ENCODE measurements around the gene ZNF316. TPM values are rescaled to one million over a fixed set of nuclear protein-coding genes. Genes with fewer than 3 reads are reported as not detected.
A peak's percentile ranks its signal among the peaks of the same experiment; 100 is the strongest.

ZNF316 gene
- polyA plus RNA-seq, 3 donors = 0.66 to 41.1 (median 1.2) TPM

DNA sequence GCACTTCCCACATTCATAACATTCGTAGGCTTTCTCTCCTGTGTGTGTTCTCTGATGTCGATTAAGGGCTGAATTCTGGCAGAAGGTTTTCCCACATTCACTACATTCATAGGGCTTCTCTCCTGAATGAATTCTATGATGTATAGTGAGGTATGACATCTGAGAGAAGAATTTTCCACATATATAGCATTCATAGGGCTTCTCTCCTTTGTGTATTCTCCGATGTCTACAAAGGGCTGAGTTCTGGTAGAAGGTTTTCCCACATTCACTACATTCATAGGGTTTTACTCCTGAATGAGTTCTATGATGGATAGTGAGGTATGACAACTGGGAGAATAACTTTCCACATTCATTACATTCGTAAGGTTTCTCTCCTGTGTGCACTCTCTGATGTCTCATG, 54.0 kb downstream of the ZNF316 start:
- Histone ChIP-seq H3K27me3 (ENCODE audit: control insufficient read depth in 2 of 2, insufficient read depth in 2 of 2, low read length in 2 of 2) (no peaks in the 10 kb centered on the region), H3K36me3 (replicated peaks in 1 of 2; ENCODE audit: control insufficient read depth in 1 of 2, insufficient read depth in 2 of 2, low read length in 2 of 2) (peaks cover 81 to 98% of the 10 kb centered on the region in 2 donors), H2AFZ (ENCODE audit: insufficient read depth, low read depth, low read length, poor library complexity, severe bottlenecking) (no peak overlapping the region), H3K27ac (ENCODE audit: low read depth in 1 of 2, low read length in 2 of 2) (no peak overlapping the region), H3K4me3 (replicated peaks in 1 of 3; ENCODE audit: low read depth in 2 of 3, low read length in 3 of 3) (peak overlapping the region in 1 of 3 experiments; percentile 47), H3K9me3 (replicated peaks in 1 of 2; ENCODE audit: control insufficient read depth in 1 of 2, insufficient read depth in 1 of 2, low read length in 2 of 2) (peaks cover 55 to 100% of the 10 kb centered on the region in 2 donors), H3K9ac (ENCODE audit: insufficient read depth, low read length, poor library complexity, severe bottlenecking) (no peak overlapping the region), H3K4me2 (replicated peaks; ENCODE audit: extremely low read depth, low read length, poor library complexity, severe bottlenecking) (no peak overlapping the region), H3K4me1 (ENCODE audit: control insufficient read depth in 1 of 2, insufficient read depth in 2 of 2, low read length in 2 of 2) (no peaks in the 10 kb centered on the region), H3K79me2 (ENCODE audit: insufficient read depth, low read length) (no peaks in the 10 kb centered on the region), H4K20me1 (ENCODE audit: insufficient read depth, low read length) (no peaks in the 10 kb centered on the region)
- H3K4me3 Mint-ChIP-seq = no peak overlapping the region
- H3K36me3 Mint-ChIP-seq = peaks cover 29 to 40% of the 10 kb centered on the region in 2 donors
- no peaks in the 10 kb centered on the region for H3K4me1 Mint-ChIP-seq
- DNase-seq = no peak
- WGBS (ENCODE audit: insufficient coverage) = no CpG with 5 or more reads among the region's 4 CpGs
- H3K9me3 Mint-ChIP-seq = peaks cover 0 to 69% (median 62%) of the 10 kb centered on the region in 7 donors
- intact Hi-C loops (cut with micrococcal nuclease) = no loop called here
- TF ChIP-seq, protein P1, sequence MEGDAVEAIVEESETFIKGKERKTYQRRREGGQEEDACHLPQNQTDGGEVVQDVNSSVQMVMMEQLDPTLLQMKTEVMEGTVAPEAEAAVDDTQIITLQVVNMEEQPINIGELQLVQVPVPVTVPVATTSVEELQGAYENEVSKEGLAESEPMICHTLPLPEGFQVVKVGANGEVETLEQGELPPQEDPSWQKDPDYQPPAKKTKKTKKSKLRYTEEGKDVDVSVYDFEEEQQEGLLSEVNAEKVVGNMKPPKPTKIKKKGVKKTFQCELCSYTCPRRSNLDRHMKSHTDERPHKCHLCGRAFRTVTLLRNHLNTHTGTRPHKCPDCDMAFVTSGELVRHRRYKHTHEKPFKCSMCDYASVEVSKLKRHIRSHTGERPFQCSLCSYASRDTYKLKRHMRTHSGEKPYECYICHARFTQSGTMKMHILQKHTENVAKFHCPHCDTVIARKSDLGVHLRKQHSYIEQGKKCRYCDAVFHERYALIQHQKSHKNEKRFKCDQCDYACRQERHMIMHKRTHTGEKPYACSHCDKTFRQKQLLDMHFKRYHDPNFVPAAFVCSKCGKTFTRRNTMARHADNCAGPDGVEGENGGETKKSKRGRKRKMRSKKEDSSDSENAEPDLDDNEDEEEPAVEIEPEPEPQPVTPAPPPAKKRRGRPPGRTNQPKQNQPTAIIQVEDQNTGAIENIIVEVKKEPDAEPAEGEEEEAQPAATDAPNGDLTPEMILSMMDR (IDR thresholded peaks at IDR 0.05) = no peak
- no peak overlapping the region for H3K27ac Mint-ChIP-seq
- peaks cover 0 to 2% (median 0%) of the 10 kb centered on the region in 3 donors for H3K27me3 Mint-ChIP-seq (ENCODE audit: low read depth in 3 of 3)

DNA sequence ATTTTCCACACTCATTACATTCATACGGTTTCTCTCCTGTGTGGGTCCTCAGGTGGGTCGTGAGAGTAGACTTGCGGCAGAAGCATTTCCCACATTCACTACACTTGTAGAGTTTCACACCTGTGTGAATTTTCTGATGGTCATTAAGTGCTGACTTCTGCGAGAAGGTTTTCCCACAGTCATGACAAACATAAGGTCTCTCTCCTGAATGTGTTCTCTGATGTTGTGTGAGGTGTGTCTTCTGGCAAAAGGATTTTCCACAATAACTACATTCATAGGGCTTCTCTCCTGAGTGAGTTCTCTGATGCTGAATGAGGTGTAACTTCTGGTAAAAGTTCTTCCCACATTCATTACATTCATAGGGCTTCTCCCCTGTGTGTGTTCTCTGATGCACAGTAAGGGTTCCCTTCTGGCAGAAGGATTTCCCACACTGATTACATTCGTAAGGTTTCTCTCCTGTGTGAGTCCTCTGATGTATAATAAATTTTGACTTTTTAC, 54.5 kb downstream of the ZNF316 start:
- Histone ChIP-seq H3K4me2 (replicated peaks; ENCODE audit: extremely low read depth, low read length, poor library complexity, severe bottlenecking) (no peak overlapping the region), H3K9me3 (replicated peaks in 1 of 2; ENCODE audit: control insufficient read depth in 1 of 2, insufficient read depth in 1 of 2, low read length in 2 of 2) (peaks cover 54 to 100% of the 10 kb centered on the region in 2 donors), H3K9ac (ENCODE audit: insufficient read depth, low read length, poor library complexity, severe bottlenecking) (no peak overlapping the region), H3K27me3 (ENCODE audit: control insufficient read depth in 2 of 2, insufficient read depth in 2 of 2, low read length in 2 of 2) (no peaks in the 10 kb centered on the region), H3K4me3 (replicated peaks in 1 of 3; ENCODE audit: low read depth in 2 of 3, low read length in 3 of 3) (peak overlapping the region in 1 of 3 experiments; percentile 47), H3K36me3 (replicated peaks in 1 of 2; ENCODE audit: control insufficient read depth in 1 of 2, insufficient read depth in 2 of 2, low read length in 2 of 2) (peaks cover 85 to 100% of the 10 kb centered on the region in 2 donors), H2AFZ (ENCODE audit: insufficient read depth, low read depth, low read length, poor library complexity, severe bottlenecking) (no peak overlapping the region), H3K27ac (ENCODE audit: low read depth in 1 of 2, low read length in 2 of 2) (no peak overlapping the region), H3K79me2 (ENCODE audit: insufficient read depth, low read length) (no peaks in the 10 kb centered on the region), H3K4me1 (ENCODE audit: control insufficient read depth in 1 of 2, insufficient read depth in 2 of 2, low read length in 2 of 2) (no peaks in the 10 kb centered on the region), H4K20me1 (ENCODE audit: insufficient read depth, low read length) (no peaks in the 10 kb centered on the region)
- no peaks in the 10 kb centered on the region for H3K4me1 Mint-ChIP-seq
- TF ChIP-seq, protein P1 (IDR thresholded peaks at IDR 0.05) = no peak
- no peak for DNase-seq
- H3K9me3 Mint-ChIP-seq = peaks cover 0 to 64% (median 56%) of the 10 kb centered on the region in 7 donors
- no peak overlapping the region for H3K27ac Mint-ChIP-seq
- H3K27me3 Mint-ChIP-seq (ENCODE audit: low read depth in 3 of 3) = peaks cover 0 to 2% (median 0%) of the 10 kb centered on the region in 3 donors
- no peak overlapping the region for H3K4me3 Mint-ChIP-seq
- peaks cover 25 to 34% of the 10 kb centered on the region in 2 donors for H3K36me3 Mint-ChIP-seq
- no CpG with 5 or more reads among the region's 5 CpGs for WGBS (ENCODE audit: insufficient coverage)
- intact Hi-C loops (cut with micrococcal nuclease) = no loop called here

All from CD14-positive monocyte (primary cell).